GM12874 (cell line): ENCODE results near the gene LCP2.
A peak's percentile ranks its signal among the peaks of the same experiment; 100 is the strongest.

ENCODE experiments used
- CTCF ChIP-seq: IDR thresholded peaks from 2 replicates; pipeline ENCODE4 v1.5.1; 2011; ENCODE audit warnings: low read depth, mild to moderate bottlenecking, control low read depth, low read length, moderate library complexity; ENCODE audit not compliant: insufficient read depth

LCP2 gene

GRCh38 chr5:170293273-170293672 lies 4.3 kb downstream of the LCP2 start:
- TF ChIP-seq CTCF, result 0 out of 2 replicates have a peak, but pooled peaks have one; percentile 1

GRCh38 chr5:170292179-170293104 lies 5.1 kb downstream of the LCP2 start:
- no peak for TF ChIP-seq CTCF

GRCh38 chr5:170290498-170290897 lies 7.1 kb downstream of the LCP2 start:
- no peak for TF ChIP-seq CTCF

- no peak for TF ChIP-seq CTCF
Measured at GRCh38 chr5:170289764-170290163, 7.8 kb downstream of the LCP2 start.

- TF ChIP-seq CTCF, result no peak
Measured at GRCh38 chr5:170289121-170289520, 8.5 kb downstream of the LCP2 start.

GRCh38 chr5:170288551-170288950 lies 9.0 kb downstream of the LCP2 start:
- TF ChIP-seq CTCF, result no peak

GRCh38 chr5:170288151-170288550 lies 9.4 kb downstream of the LCP2 start:
- TF ChIP-seq CTCF, result no peak
